Activated CD8-positive, alpha-beta memory T cell treated with anti-CD3 and anti-CD28 coated beads for 1 hour (primary cell): ENCODE measurements around the gene GSDME.
"Not testable (repeated sequence)": the region's sequence is repeated elsewhere in the genome, so short reads cannot be mapped to it uniquely, and the experiment has no call there.

ENCODE experiments used
- DNase-seq, 2 donors: peaks; one replicate each; pipeline ENCODE4 v3.0.0-alpha.2; 2020; ENCODE audit warnings: low read depth in 1 of 2; ENCODE audit errors: extremely low read depth in 1 of 2

GSDME gene

GRCh38 chr7:24742506-24743162, 14.6 kb downstream of the GSDME start:
- no peak for DNase-seq

DNA sequence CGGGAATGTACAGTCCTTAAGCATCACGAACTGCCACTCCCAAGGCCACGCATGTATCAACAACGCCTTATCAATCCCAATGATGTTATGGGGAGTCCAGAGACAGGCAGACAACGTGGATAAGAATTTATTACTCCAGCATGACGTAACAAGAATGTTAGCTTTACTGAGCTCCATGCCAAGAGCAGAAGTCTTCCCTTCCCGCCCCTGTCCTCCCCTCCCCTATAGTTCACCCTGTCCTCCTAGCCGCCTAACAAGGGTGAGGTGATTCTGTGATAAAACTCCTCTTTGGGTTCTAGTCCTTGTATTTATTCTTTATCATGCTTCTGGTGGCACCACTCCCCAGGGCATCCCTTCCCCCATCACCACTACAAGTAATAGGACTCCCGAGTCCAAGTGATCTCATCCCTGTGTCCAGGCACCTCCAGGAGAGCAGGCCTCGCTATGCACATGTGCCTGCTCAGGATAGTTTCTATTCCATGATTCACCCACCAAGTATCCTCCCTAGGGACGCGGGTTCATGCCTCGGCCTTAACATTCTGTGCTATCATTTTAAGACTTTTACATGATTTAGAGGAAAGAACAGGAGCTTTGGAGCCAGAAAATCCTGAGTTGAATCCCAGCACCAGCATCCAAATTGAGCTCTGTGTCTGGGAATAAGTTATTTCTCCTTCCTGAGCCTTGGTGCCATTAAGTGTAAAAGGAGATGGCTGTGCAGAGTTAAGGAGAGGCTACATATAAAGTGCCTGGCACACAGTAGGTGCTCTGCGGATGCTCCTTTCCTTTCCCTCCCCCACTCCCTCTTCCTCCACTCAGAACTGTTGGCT, 15.4 kb downstream of the GSDME start:
- no peak for DNase-seq

GRCh38 chr7:24740871-24741270, 16.4 kb downstream of the GSDME start:
- DNase-seq = no peak

DNA sequence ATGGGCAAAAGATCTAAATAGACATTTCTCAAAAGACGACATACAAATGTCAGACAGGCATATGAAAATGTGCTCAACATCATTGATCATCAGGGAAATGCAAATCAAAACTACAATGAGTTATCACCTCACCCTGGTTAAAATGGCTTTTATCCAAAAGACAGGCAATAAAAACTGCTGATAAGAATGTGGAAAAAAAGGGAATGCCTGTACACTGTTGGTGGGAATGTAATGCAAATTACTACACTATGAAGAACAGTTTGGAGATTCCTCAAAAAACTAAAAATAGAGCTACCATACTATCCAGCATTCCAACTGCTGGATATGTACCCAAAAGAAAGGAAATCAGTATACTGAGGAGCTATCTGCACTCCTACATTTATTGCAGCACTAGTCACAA, 18.0 kb downstream of the GSDME start:
- DNase-seq = no peak

GRCh38 chr7:24738577-24738976, 18.7 kb downstream of the GSDME start:
- no peak for DNase-seq

GRCh38 chr7:24737281-24737680, 20.0 kb downstream of the GSDME start:
- no peak for DNase-seq

- DNase-seq = not testable (repeated sequence)
These were observed 21.7 kb downstream of the GSDME start for GRCh38 chr7:24735594-24735993.

DNA sequence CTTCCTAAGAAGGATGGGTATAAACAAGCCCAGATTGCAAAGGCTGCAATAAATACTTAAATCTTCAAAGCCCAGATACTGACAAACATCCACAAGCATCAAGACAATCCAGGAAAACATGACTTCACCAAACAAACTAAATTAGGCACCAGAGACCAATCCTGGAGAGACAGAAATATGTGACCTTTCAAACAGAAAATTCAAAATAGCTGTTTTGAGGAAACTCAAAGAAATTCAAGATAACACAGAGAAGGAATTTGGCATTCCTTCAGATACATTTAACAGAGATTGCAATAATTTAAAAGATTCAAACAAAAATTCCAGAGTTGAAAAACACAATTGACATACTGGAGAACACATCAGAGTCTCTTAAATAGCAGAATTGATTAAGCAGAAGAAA, 23.0 kb downstream of the GSDME start:
- DNase-seq = no peak

DNA sequence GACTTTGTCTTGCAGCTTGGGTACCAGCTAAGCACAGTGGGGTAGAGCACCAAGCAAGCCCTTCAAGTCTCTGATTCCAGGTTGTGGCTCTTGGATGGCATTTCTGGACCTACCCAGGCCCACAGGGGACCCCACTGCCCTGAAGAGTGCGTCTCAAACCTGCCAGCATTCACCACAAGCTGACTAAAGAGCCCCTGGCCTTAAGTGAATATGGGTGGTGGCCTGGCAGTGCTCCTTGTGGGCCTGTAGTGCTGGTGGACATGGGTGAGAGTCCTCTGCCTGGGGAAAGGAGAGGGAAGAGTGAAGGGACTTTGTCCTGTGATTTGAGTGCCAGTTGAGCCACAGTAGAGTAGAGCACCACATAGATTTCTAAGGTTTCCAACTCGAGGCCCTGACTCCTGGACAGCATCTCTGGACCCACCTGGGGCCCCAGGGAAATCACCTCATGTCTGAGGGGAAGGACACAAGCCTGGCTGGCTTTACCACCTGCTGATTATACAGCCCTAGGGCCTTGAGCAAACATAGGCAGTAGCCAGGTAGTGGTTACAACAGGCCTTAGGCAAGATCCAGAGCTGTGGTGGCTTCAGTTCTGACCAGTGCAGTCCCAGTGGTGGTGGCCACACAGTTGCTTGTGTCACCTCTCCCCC, 23.7 kb downstream of the GSDME start:
- DNase-seq = no peak

GRCh38 chr7:24732646-24733413, 24.4 kb downstream of the GSDME start:
- no peak for DNase-seq

- DNase-seq = no peak
These were observed 26.0 kb downstream of the GSDME start for GRCh38 chr7:24731313-24731712.

GRCh38 chr7:24730018-24730369, 27.3 kb downstream of the GSDME start:
- no peak for DNase-seq

DNA sequence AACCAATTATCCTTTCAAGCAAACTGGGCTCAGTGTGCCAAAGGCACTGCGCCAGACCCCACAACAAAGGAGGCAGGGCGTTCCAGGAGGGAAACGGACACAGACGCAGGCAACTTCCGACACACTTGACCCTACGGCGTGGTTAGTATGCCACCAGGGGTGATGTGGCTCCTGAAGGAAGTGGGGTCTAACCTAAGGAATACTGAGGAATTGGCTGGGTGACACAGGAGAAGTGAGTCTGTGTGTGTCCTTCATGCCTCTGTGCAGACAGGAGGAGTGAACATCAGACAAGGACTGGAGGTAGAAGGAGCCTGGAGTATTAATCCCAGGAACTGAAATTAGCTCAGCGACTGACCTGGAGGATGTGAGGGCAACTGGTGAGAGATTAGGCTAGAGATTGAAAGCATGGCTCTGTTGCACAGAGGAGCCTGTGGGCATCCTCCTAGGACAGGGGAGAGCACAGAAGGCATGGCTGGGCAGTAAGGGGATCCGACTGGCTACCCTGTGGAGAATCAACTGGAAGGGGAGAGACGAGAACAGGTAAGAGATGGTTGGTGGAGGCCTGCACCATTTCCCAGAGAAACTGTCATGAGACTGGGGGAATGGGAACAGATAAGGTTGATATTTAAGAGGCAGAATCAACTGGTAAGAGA, 27.8 kb downstream of the GSDME start:
- DNase-seq = no peak

DNA sequence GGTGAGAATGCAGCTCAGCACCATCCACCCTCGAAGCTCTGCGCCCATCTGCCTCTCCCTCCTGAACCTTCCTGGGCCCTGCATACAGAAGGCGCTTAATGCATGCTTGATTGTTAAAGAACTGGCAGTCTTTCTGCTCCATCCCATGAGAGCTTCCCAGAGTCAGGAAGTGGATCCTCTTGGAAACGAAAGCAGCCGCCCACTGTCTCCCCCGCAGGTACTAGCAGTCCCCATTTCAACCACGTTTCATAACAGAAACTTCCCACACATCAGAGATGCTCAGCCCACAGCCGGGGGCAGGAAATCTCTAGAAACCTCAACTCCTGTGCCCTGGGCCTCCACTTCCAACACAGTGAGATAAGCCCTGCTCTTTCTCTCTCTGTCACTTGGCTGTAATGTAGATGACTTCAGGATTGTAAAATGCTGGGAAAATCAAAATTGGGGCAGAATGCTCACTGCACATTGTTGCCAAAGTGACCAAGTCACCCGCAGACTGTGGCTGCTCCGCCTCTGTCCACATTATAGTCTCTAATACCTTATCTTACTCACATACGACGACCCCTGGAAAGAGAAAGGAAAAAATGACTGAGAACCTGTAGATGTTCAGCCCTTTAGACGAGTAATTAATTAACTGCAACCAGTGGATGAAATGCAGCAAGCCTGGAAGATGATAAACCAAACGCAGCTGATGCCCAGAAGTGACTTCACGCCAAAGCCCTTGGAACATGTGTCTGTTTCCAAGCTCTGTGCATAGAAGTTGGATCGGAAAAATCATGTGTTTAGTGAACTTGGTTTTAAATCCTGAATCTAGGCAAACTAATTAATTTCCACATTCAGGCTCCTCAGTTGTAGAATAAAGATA, 28.5 kb downstream of the GSDME start:
- DNase-seq = no peak

DNA sequence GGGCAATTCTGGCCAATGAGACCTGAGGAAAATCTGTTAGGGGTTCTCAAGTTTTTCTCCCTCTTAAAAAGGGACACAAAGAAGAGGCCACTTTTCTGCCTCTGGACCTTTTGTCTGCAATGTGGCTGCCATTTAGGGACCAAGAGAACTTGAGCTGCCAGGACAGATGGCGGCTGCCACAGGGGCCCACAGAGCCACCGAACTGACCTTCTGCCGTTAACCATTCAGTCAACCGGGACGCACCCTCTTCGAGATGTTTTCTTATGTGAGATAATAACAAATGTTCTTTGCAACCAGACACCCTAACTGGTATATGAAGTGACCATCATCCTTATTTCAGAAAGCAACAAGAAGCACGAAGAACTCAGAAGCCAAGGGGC, 29.2 kb downstream of the GSDME start:
- DNase-seq = no peak

DNA sequence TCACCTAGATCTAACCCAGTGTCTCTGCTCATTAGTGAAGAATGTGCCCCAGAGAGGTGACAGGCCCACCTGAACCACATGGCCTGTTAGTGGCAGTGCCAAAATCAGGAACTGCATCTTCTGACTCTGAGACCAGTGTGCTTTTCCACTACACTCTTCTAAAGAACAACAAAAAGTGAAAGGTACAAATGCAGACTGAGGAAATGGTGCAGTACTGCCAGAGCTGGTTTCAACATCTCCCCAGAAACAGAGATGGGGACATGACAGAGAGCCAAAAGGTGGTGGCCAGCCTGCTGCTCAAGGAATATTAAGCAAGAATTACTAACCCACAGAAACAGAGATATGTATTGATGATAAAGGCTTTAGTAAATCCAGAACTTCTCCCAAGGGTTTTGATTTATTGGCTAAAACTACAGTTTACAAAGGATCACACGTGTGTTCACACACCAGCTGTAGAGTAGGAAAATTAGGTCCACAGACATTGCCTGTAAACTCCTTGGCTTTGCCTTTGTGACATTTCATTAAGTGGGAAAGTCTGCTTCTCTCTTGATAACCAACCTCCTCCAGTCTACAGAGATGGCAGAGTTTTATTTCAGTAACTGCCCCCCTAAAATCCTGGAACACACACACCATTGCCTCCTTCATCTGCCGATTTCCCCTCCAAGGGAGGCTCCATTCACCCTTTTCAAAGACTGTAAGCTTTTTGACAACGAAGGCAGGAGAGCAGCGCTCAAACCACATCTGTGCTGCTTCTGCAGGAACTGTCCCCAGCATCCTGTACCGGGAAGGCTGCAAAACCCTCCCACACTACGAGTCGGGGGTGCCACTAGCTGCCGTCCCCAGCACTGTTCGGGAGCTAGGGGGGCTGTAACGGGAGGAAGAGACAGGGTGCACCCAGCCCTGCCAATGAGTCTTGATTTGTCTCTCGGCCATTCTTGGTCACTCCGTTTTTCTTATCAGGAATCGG, 29.8 kb downstream of the GSDME start:
- no peak for DNase-seq

DNA sequence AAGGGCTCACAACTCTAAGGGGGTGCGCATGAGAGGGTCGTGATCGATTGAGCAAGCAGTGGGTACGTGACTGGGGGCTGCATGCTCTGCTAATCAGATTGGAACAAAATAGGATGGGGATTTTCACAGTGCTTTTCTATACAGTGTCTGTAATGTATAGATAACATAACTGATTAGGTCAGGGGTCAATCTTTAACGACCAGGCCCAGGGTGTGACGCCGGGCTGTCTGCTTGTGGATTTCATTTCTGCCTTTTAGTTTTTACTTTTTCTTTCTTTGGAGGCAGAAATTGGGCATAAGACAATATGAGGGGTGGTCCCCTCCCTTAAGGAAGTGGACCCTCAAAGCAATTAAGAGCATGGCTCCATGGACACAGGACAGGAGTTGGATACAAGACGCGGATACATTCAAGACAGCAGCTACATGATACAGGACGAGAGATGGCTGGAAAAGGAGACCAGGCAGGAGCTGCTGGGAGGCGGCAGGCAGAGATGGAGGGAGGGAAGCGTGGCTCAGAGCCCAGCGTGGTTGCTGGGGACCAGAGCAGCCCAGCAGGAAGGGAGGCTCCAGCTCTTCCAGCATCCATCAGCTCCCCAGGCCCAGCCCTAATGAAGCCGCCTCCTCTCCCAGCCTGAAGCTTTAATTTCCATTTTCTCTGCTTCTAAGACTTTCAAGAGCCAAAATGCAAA, 31.6 kb downstream of the GSDME start:
- DNase-seq = no peak
